Measurements from ENCODE around the gene GLE1. TPM values are rescaled to one million over a fixed set of nuclear protein-coding genes. Genes with fewer than 3 reads are reported as not detected.
A peak's percentile ranks its signal among the peaks of the same experiment; 100 is the strongest.
"Not testable (repeated sequence)": the region's sequence is repeated elsewhere in the genome, so short reads cannot be mapped to it uniquely, and the experiment has no call there.

GLE1 gene
- total RNA-seq, 1 donor from 2014 or later, result 17.5 TPM

DNA sequence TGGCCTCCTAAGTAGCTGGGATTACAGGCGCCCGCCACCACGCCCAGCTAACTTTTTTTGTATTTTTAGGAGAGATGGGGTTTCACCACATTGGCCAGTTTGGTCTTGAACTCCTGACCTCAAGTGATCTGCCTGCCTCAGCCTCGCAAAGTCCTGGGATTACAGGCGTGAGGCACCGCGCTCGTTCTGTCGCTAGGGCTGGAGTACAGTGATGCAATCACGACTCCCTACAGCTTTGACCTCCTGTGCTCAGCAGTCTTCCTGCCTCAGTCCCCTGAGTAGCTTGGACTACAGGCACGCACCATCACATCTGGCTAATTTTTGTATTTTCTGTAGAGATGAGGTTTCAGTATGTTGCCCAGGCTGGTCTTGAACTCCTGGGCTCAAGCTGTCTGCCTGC is 82.4 kb downstream of the GLE1 start:
- H3K4me2 ChIP-seq (ENCODE audit: low read length); H3K79me2 ChIP-seq (ENCODE audit: insufficient read depth, low read length); H3K27ac Mint-ChIP-seq (ENCODE audit: unreplicated experiment); H3K27me3 Mint-ChIP-seq (ENCODE audit: low read depth, unreplicated experiment); H2AFZ ChIP-seq (ENCODE audit: low read depth, low read length); FAIRE-seq; H3K9me3 ChIP-seq (ENCODE audit: insufficient read depth, low read depth, low read length); H3K4me1 ChIP-seq (ENCODE audit: insufficient read depth, low read length); H3K9me3 Mint-ChIP-seq (ENCODE audit: unreplicated experiment); H3K27ac ChIP-seq (ENCODE audit: low read depth, low read length); H3K4me3 ChIP-seq (ENCODE audit: insufficient read depth, low read depth, low read length); H3K4me3 Mint-ChIP-seq (ENCODE audit: unreplicated experiment); H3K9ac ChIP-seq (ENCODE audit: low read length); DNase-seq (ENCODE audit: low read depth); H3K27me3 ChIP-seq (ENCODE audit: insufficient read depth, low read length); H3K4me1 Mint-ChIP-seq (ENCODE audit: low read depth, unreplicated experiment): not testable (repeated sequence)
- H3K36me3 Mint-ChIP-seq (ENCODE audit: low read depth, unreplicated experiment), result peaks cover 42% of the 10 kb centered on the region
- Histone ChIP-seq H4K20me1 (ENCODE audit: insufficient read depth, low read length) (peaks cover 68% of the 10 kb centered on the region), H3K36me3 (ENCODE audit: insufficient read depth, low read length) (peaks cover 76% of the 10 kb centered on the region)

DNA sequence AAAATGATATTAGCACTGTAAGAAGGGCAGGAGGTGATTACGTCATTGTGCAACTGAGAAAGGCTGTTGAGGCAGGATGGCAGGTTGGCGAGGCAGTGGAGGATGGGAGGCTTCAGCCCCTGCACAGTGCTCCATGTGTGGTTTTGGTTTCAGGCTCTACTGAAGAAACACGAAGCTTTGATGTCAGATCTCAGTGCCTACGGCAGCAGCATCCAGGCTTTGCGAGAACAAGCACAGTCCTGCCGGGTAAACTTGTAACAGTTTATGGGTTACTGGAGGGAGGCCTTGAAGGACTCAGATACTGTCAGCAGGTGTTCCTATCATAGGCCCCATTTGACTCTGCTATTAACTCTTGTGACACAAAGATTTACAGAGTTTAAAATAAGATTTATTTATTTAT is 82.9 kb downstream of the GLE1 start:
- Mint-ChIP-seq H3K4me3 (ENCODE audit: unreplicated experiment) (no peak overlapping the region), H3K4me1 (ENCODE audit: low read depth, unreplicated experiment) (no peaks in the 10 kb centered on the region), H3K9me3 (ENCODE audit: unreplicated experiment) (no peaks in the 10 kb centered on the region), H3K36me3 (ENCODE audit: low read depth, unreplicated experiment) (peaks cover 40% of the 10 kb centered on the region), H3K27ac (ENCODE audit: unreplicated experiment) (peak overlapping the region; percentile 19), H3K27me3 (ENCODE audit: low read depth, unreplicated experiment) (no peaks in the 10 kb centered on the region)
- H3K79me2 ChIP-seq (ENCODE audit: insufficient read depth, low read length), result peaks cover 6% of the 10 kb centered on the region
- TF ChIP-seq, protein P1, sequence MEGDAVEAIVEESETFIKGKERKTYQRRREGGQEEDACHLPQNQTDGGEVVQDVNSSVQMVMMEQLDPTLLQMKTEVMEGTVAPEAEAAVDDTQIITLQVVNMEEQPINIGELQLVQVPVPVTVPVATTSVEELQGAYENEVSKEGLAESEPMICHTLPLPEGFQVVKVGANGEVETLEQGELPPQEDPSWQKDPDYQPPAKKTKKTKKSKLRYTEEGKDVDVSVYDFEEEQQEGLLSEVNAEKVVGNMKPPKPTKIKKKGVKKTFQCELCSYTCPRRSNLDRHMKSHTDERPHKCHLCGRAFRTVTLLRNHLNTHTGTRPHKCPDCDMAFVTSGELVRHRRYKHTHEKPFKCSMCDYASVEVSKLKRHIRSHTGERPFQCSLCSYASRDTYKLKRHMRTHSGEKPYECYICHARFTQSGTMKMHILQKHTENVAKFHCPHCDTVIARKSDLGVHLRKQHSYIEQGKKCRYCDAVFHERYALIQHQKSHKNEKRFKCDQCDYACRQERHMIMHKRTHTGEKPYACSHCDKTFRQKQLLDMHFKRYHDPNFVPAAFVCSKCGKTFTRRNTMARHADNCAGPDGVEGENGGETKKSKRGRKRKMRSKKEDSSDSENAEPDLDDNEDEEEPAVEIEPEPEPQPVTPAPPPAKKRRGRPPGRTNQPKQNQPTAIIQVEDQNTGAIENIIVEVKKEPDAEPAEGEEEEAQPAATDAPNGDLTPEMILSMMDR (IDR thresholded peaks at IDR 0.05; ENCODE audit: insufficient read depth, low read depth, low read length), result no peak
- TF ChIP-seq EZH2 (IDR thresholded peaks at IDR 0.05; ENCODE audit: insufficient read depth, low read length), result no peak
- H2AFZ ChIP-seq (ENCODE audit: low read depth, low read length), result no peak overlapping the region
- H3K36me3 ChIP-seq (ENCODE audit: insufficient read depth, low read length), result peaks cover 75% of the 10 kb centered on the region
- no peaks in the 10 kb centered on the region for H3K4me1 ChIP-seq (ENCODE audit: insufficient read depth, low read length)
- H3K27me3 ChIP-seq (ENCODE audit: insufficient read depth, low read length), result no peaks in the 10 kb centered on the region
- no peak overlapping the region for H3K4me3 ChIP-seq (ENCODE audit: insufficient read depth, low read depth, low read length)
- no peak overlapping the region for H3K27ac ChIP-seq (ENCODE audit: low read depth, low read length)
- H3K9me3 ChIP-seq (ENCODE audit: insufficient read depth, low read depth, low read length), result no peaks in the 10 kb centered on the region
- FAIRE-seq (no peak), DNase-seq (ENCODE audit: low read depth) (no peak)
- H4K20me1 ChIP-seq (ENCODE audit: insufficient read depth, low read length), result peaks cover 65% of the 10 kb centered on the region
- no peak overlapping the region for H3K4me2 ChIP-seq (ENCODE audit: low read length)
- H3K9ac ChIP-seq (ENCODE audit: low read length), result no peak overlapping the region

DNA sequence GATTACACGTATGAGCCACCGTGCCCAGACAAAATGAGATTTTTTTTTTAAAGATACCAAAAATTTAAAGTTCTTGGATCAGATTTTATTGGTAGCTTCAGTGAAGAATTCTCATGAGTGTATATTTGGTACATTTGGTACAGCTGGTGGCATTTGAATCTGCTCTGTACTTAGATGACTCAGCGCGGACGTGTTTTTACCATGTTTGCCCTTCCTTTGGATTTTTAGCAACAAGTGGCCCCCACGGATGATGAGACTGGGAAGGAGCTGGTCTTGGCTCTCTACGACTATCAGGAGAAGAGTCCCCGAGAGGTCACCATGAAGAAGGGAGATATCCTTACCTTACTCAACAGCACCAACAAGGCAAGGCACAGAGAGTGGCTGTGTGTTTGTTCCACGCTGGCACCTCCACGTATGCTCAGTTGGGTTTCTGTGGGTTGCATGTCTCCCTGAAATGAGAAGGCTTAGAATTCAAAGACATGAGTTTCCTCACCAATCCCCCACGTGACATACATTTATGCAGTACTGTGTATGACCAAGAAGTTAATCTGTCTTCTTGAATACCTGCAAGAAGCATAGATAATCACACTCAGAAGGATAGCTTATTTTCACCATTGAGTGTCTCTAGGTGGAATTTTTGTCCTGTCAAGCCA is 84.2 kb downstream of the GLE1 start:
- peaks cover 45% of the 10 kb centered on the region for H3K36me3 Mint-ChIP-seq (ENCODE audit: low read depth, unreplicated experiment)
- no peak overlapping the region for H3K4me3 Mint-ChIP-seq (ENCODE audit: unreplicated experiment)
- H3K27me3 Mint-ChIP-seq (ENCODE audit: low read depth, unreplicated experiment), result no peaks in the 10 kb centered on the region
- Histone ChIP-seq H3K4me3 (ENCODE audit: insufficient read depth, low read depth, low read length) (no peak overlapping the region), H3K9me3 (ENCODE audit: insufficient read depth, low read depth, low read length) (no peaks in the 10 kb centered on the region), H3K9ac (ENCODE audit: low read length) (no peak overlapping the region), H3K4me1 (ENCODE audit: insufficient read depth, low read length) (no peaks in the 10 kb centered on the region), H3K27ac (ENCODE audit: low read depth, low read length) (no peak overlapping the region), H3K4me2 (ENCODE audit: low read length) (no peak overlapping the region), H3K79me2 (ENCODE audit: insufficient read depth, low read length) (peaks cover 6% of the 10 kb centered on the region), H3K36me3 (ENCODE audit: insufficient read depth, low read length) (peaks cover 75% of the 10 kb centered on the region), H4K20me1 (ENCODE audit: insufficient read depth, low read length) (peaks cover 65% of the 10 kb centered on the region), H2AFZ (ENCODE audit: low read depth, low read length) (no peak overlapping the region), H3K27me3 (ENCODE audit: insufficient read depth, low read length) (no peaks in the 10 kb centered on the region)
- no peaks in the 10 kb centered on the region for H3K9me3 Mint-ChIP-seq (ENCODE audit: unreplicated experiment)
- H3K4me1 Mint-ChIP-seq (ENCODE audit: low read depth, unreplicated experiment), result no peaks in the 10 kb centered on the region
- TF ChIP-seq, protein P1 (IDR thresholded peaks at IDR 0.05; ENCODE audit: insufficient read depth, low read depth, low read length), result no peak
- TF ChIP-seq EZH2 (IDR thresholded peaks at IDR 0.05; ENCODE audit: insufficient read depth, low read length), result no peak
- FAIRE-seq (no peak), DNase-seq (ENCODE audit: low read depth) (no peak)
- H3K27ac Mint-ChIP-seq (ENCODE audit: unreplicated experiment), result peak overlapping the region; percentile 24

Other genes with a start within 250 kb of the GLE1 start
- 105 and 117 TPM in 2 replicates for gene GOLGA2, start 228.7 kb upstream of the GLE1 start, total RNA-seq
- gene SWI5, start 228.4 kb upstream of the GLE1 start, total RNA-seq, result 29.2 and 30.8 TPM in 2 replicates
- 26.6 and 27.9 TPM in 2 replicates for gene TRUB2, start 182.3 kb upstream of the GLE1 start, total RNA-seq
- 31.4 and 31.5 TPM in 2 replicates for gene COQ4, start 181.9 kb upstream of the GLE1 start, total RNA-seq
- 26.1 and 26.9 TPM in 2 replicates for gene SLC27A4, start 164.2 kb upstream of the GLE1 start, total RNA-seq
- gene URM1, start 133.3 kb upstream of the GLE1 start, total RNA-seq, result 50.7 and 51.6 TPM in 2 replicates
- gene CERCAM, start 83.9 kb upstream of the GLE1 start, total RNA-seq, result 66.1 and 99.8 TPM in 2 replicates
- 26.2 and 28.1 TPM in 2 replicates for gene ODF2, start 48.7 kb upstream of the GLE1 start, total RNA-seq
- gene SPTAN1, start 47.9 kb downstream of the GLE1 start, total RNA-seq, result 523 and 604 TPM in 2 replicates
- 19.5 and 20.6 TPM in 2 replicates for gene DYNC2I2, start 152.1 kb downstream of the GLE1 start, total RNA-seq
- 361 and 397 TPM in 2 replicates for gene SET, start 184.5 kb downstream of the GLE1 start, total RNA-seq
- gene PKN3, start 197.8 kb downstream of the GLE1 start, total RNA-seq, result 2.3 and 3.1 TPM in 2 replicates
- gene ZDHHC12, start 219.4 kb downstream of the GLE1 start, total RNA-seq, result 21.8 and 23.7 TPM in 2 replicates

Data from astrocyte (in vitro differentiated cells and primary cell).